GM12864 (cell line): ENCODE results near the gene KCNH4.
A peak's percentile ranks its signal among the peaks of the same experiment; 100 is the strongest.
"Not testable (repeated sequence)": the region's sequence is repeated elsewhere in the genome, so short reads cannot be mapped to it uniquely, and the experiment has no call there.

Experiments
- DNase-seq: peaks from one replicate; pipeline ENCODE4 v3.0.0-alpha.2; 2011; ENCODE audit warnings: low read depth
- H3K4me3 ChIP-seq: 2 replicates; pipeline ENCODE4 v1.5.1; 2011; ENCODE audit warnings: mild to moderate bottlenecking, low read depth, low read length, control low read depth
- CTCF ChIP-seq: IDR thresholded peaks from 2 replicates; pipeline ENCODE4 v1.5.1; 2011; ENCODE audit warnings: low read depth, mild to moderate bottlenecking, moderate library complexity, low read length, control low read depth, inconsistent platforms; ENCODE audit errors: missing control alignments

KCNH4 gene

GRCh38 chr17:42141382-42141781, 39.6 kb downstream of the KCNH4 start:
- no peak for TF ChIP-seq CTCF

DNA sequence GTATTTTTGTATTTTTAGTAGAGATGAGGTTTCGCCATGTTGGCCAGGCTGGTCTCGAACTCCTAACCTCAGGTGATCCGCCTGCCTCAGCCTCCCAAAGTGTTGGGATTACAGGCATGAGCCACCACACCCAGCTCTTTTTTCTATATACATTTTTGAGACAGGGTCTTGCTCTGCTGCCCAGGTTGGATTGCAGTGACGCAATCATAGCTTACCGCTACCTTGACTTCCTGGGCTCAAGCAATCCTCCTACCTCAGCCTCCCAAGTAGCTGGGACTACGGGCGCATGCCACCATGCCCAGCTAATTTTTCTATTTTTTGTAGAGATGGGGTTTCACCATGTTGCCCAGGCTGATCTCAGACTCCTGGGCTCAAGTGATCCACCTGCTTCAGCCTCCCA, 40.3 kb downstream of the KCNH4 start:
- H3K4me3 ChIP-seq, DNase-seq: not testable (repeated sequence)

More at GRCh38 chr17:42141382-42141781, 39.6 kb downstream of the KCNH4 start:
- no peak for DNase-seq
- H3K4me3 ChIP-seq, result no peak overlapping the region

- no peak for TF ChIP-seq CTCF
- no peak for DNase-seq
Observed at GRCh38 chr17:42138749-42139492, 42.0 kb downstream of the KCNH4 start.

GRCh38 chr17:42136654-42137051, 44.3 kb downstream of the KCNH4 start:
- no peak overlapping the region for H3K4me3 ChIP-seq
- no peak for TF ChIP-seq CTCF
- DNase-seq, result no peak

More at GRCh38 chr17:42138749-42139492, 42.0 kb downstream of the KCNH4 start:
- no peak overlapping the region for H3K4me3 ChIP-seq

GRCh38 chr17:42135664-42136653, 45.0 kb downstream of the KCNH4 start:
- no peak for TF ChIP-seq CTCF
- no peak for DNase-seq
- no peak overlapping the region for H3K4me3 ChIP-seq

GRCh38 chr17:42135151-42135550, 45.8 kb downstream of the KCNH4 start:
- DNase-seq, result no peak
- no peak overlapping the region for H3K4me3 ChIP-seq
- TF ChIP-seq CTCF, result no peak

GRCh38 chr17:42133461-42134041, 47.4 kb downstream of the KCNH4 start:
- DNase-seq, result peak; percentile 48
- TF ChIP-seq CTCF, result no peak
- no peak overlapping the region for H3K4me3 ChIP-seq
